Caco-2 (cell line): ENCODE results near the gene LACTB. TPM values are rescaled to one million over a fixed set of nuclear protein-coding genes. Genes with fewer than 3 reads are reported as not detected.
"Not testable (repeated sequence)": the region's sequence is repeated elsewhere in the genome, so short reads cannot be mapped to it uniquely, and the experiment has no call there.

ENCODE experiments used
- BruUV-seq: library from RNA; stranded (reverse); fragments of 400-500 nt; replicated peaks from 2 replicates; lab custom pipeline; 2021; lab: Mats Ljungman, UMichigan
- CTCF ChIA-PET: fragments of 300-600 bp; sonication (Branson Sonifier 250); formaldehyde crosslinking; loops from one replicate; lab custom pipeline; 2022; ENCODE audit warnings: antibody characterized with exemption; lab: Charles Lee
- POLR2A ChIA-PET: fragments of 300-600 bp; sonication (Branson Sonifier 250); formaldehyde crosslinking; loops from one replicate; lab custom pipeline; 2022; ENCODE audit warnings: antibody characterized with exemption; lab: Charles Lee
- DNase-seq, 2 experiments: peaks; one replicate each; pipeline versions ENCODE4 v3.0.0 to v3.0.0-alpha.2; 2020 to 2022
- H3K27me3 ChIP-seq: replicated peaks from 2 replicates; pipeline ENCODE4 v1.6.0; 2011; ENCODE audit warnings: low read length; ENCODE audit not compliant: control insufficient read depth, insufficient read depth
- H3K36me3 ChIP-seq: 2 replicates; pipeline ENCODE4 v1.5.1; 2011; ENCODE audit warnings: low read length; ENCODE audit not compliant: control insufficient read depth, insufficient read depth
- H3K4me1 ChIP-seq: fragments of 250-450 bp; sonication (Bioruptor Pico); 2 replicates; pipeline ENCODE4 v1.5.1; 2020; ENCODE audit warnings: mild to moderate bottlenecking
- H3K4me3 ChIP-seq: 2 replicates; pipeline ENCODE4 v1.5.1; 2011; ENCODE audit warnings: low read depth, mild to moderate bottlenecking, control low read depth, low read length
- H3K9me3 ChIP-seq: fragments of 250-450 bp; sonication (Bioruptor Pico); 2 replicates; pipeline ENCODE4 v1.5.1; 2020; ENCODE audit warnings: mild to moderate bottlenecking, moderate library complexity
- H3K27ac Mint-ChIP-seq: one replicate; pipeline ENCODE4 v1.8.0; 2022; ENCODE audit warnings: mixed read lengths; ENCODE audit not compliant: unreplicated experiment
- H3K27me3 Mint-ChIP-seq: one replicate; pipeline ENCODE4 v1.8.0; 2022; ENCODE audit warnings: mixed read lengths; ENCODE audit not compliant: insufficient read depth, unreplicated experiment
- H3K36me3 Mint-ChIP-seq: one replicate; pipeline ENCODE4 v1.8.0; 2022; ENCODE audit warnings: mild to moderate bottlenecking, mixed read lengths; ENCODE audit not compliant: insufficient read depth, unreplicated experiment
- H3K4me1 Mint-ChIP-seq: one replicate; pipeline ENCODE4 v1.8.0; 2022; ENCODE audit warnings: low read depth, mixed read lengths; ENCODE audit not compliant: unreplicated experiment
- H3K4me3 Mint-ChIP-seq: one replicate; pipeline ENCODE4 v1.8.0; 2022; ENCODE audit warnings: mild to moderate bottlenecking, moderate library complexity, mixed read lengths; ENCODE audit not compliant: unreplicated experiment
- H3K9me3 Mint-ChIP-seq: one replicate; pipeline ENCODE4 v1.8.0; 2022; ENCODE audit warnings: mixed read lengths; ENCODE audit not compliant: unreplicated experiment
- intact Hi-C: fragments of 100-400 bp; cut with micrococcal nuclease; formaldehyde crosslinking; loops from one replicate; pipeline ENCODE4 v1.10.0; 2022; ENCODE audit not compliant: unreplicated experiment
- total RNA-seq: library from RNA; stranded (reverse); gene quantifications from 2 replicates; pipeline ENCODE4 v1.2.3, GENCODE V29; 2022
- TF ChIP-seq, protein P1 (sequence below), 2 experiments: fragments of 200-600 bp in 1 of 2; IDR thresholded peaks; 1 replicate in 1 of 2; 2 replicates in 1 of 2; pipeline versions ENCODE4 v1.5.1 to v1.8.0; 2011 to 2022; ENCODE audit warnings: antibody characterized with exemption in 1 of 2, control low read depth in 1 of 2, inconsistent platforms in 1 of 2, low read depth in 1 of 2, low read length in 1 of 2, mild to moderate bottlenecking in 1 of 2, moderate library complexity in 1 of 2; ENCODE audit not compliant: insufficient read depth in 1 of 2, severe bottlenecking in 1 of 2, unreplicated experiment in 1 of 2

LACTB gene
- total RNA-seq, 1 experiment from 2014 or later = 8.4 TPM

DNA sequence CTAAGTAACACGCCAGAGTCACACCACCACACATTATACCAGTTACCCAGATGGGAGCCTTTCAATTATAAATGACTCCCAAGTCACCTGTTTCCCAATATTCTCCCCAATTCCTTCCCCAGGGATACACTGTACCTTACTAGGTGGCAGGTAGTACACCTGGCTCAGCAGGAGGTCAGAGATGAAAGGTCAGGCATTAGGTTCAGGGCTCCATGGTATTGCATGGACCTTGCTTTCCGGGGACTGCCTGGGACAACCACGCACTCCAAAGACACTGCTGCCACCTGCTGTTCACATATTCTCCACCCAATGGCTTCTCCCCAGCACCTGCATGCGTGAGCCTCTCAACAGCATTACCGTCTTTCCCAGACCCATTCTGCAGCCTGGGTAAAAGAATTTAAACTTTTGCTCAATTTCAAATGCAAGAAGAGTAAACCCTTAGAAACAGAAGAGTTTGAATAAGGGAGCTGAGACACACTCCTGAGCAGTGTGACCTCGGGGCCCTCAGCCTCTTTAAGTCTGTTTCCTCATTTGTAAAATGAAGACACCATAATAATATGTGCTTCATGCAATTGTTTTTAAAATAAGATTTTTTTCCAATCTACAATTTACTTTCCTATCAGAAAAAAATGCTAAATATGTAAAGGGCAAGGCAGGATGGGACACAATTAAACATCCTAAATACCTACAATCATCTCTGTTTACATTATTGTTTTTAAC lies 28.0 kb upstream of the LACTB start:
- H3K4me1 Mint-ChIP-seq = peaks cover 15% of the 10 kb centered on the region
- Histone ChIP-seq H3K27me3 (no peaks in the 10 kb centered on the region), H3K36me3 (no peaks in the 10 kb centered on the region), H3K4me3 (no peak overlapping the region), H3K4me1 (peaks cover 6% of the 10 kb centered on the region), H3K9me3 (no peaks in the 10 kb centered on the region)
- TF ChIP-seq, protein P1, sequence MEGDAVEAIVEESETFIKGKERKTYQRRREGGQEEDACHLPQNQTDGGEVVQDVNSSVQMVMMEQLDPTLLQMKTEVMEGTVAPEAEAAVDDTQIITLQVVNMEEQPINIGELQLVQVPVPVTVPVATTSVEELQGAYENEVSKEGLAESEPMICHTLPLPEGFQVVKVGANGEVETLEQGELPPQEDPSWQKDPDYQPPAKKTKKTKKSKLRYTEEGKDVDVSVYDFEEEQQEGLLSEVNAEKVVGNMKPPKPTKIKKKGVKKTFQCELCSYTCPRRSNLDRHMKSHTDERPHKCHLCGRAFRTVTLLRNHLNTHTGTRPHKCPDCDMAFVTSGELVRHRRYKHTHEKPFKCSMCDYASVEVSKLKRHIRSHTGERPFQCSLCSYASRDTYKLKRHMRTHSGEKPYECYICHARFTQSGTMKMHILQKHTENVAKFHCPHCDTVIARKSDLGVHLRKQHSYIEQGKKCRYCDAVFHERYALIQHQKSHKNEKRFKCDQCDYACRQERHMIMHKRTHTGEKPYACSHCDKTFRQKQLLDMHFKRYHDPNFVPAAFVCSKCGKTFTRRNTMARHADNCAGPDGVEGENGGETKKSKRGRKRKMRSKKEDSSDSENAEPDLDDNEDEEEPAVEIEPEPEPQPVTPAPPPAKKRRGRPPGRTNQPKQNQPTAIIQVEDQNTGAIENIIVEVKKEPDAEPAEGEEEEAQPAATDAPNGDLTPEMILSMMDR (IDR thresholded peaks at IDR 0.05; ENCODE audit: insufficient read depth in 1 of 2, low read depth in 1 of 2, low read length in 1 of 2, severe bottlenecking in 1 of 2, unreplicated experiment in 1 of 2) = peak; percentile 77 to 82
- H3K4me3 Mint-ChIP-seq = no peak overlapping the region
- ChIA-PET POLR2A (interaction anchor here (0.7 to 2.1 kb wide), 2 partner anchors 46 to 249 kb away, joined by 4 to 9 read pairs; no protein-coding TSS in a partner anchor), CTCF (interaction anchor here (0.6 to 1.7 kb wide), 4 partner anchors 46 to 309 kb away, joined by 3 to 17 read pairs (median 6); no protein-coding TSS in a partner anchor)
- H3K9me3 Mint-ChIP-seq = no peaks in the 10 kb centered on the region
- no TSS peak for BruUV-seq
- no peak overlapping the region for H3K27ac Mint-ChIP-seq
- no peaks in the 10 kb centered on the region for H3K27me3 Mint-ChIP-seq
- peak; percentile 86 to 88 for DNase-seq
- H3K36me3 Mint-ChIP-seq = no peaks in the 10 kb centered on the region
- intact Hi-C loops = loop anchor here (1.0 to 10.0 kb wide), 4 partner anchors 19 to 311 kb away; no protein-coding TSS in a partner anchor

GRCh38 chr15:63094495-63094931 lies 27.1 kb upstream of the LACTB start:
- Histone ChIP-seq H3K4me3 (no peak overlapping the region), H3K4me1 (peaks cover 6% of the 10 kb centered on the region), H3K9me3 (no peaks in the 10 kb centered on the region), H3K36me3 (no peaks in the 10 kb centered on the region), H3K27me3 (no peaks in the 10 kb centered on the region)
- H3K4me3 Mint-ChIP-seq = no peak overlapping the region
- no peaks in the 10 kb centered on the region for H3K9me3 Mint-ChIP-seq
- no peaks in the 10 kb centered on the region for H3K27me3 Mint-ChIP-seq
- DNase-seq = no peak
- H3K4me1 Mint-ChIP-seq = peaks cover 10% of the 10 kb centered on the region
- no peak overlapping the region for H3K27ac Mint-ChIP-seq
- ChIA-PET CTCF (interaction anchor here (0.8 to 1.3 kb wide), 2 partner anchors 47 to 49 kb away, joined by 3 to 9 read pairs; no protein-coding TSS in a partner anchor), POLR2A (interaction anchor here (2.1 kb wide), 1 partner anchor 46 kb away, joined by 9 read pairs; no protein-coding TSS in a partner anchor)
- BruUV-seq = no TSS peak
- no peaks in the 10 kb centered on the region for H3K36me3 Mint-ChIP-seq
- TF ChIP-seq, protein P1 (IDR thresholded peaks at IDR 0.05; ENCODE audit: insufficient read depth in 1 of 2, low read depth in 1 of 2, low read length in 1 of 2, severe bottlenecking in 1 of 2, unreplicated experiment in 1 of 2) = no peak
- intact Hi-C loops = loop anchor here (10.0 kb wide), 1 partner anchor 250 kb away; no protein-coding TSS in a partner anchor

- no peak overlapping the region for H3K4me3 ChIP-seq
Measured at GRCh38 chr15:63096178-63096577, 25.5 kb upstream of the LACTB start.

GRCh38 chr15:63098901-63099300 lies 22.8 kb upstream of the LACTB start:
- H3K9me3 Mint-ChIP-seq, H3K4me3 Mint-ChIP-seq, CTCF ChIA-PET, H3K27me3 Mint-ChIP-seq, H3K27me3 ChIP-seq, H3K4me1 ChIP-seq, H3K36me3 ChIP-seq, H3K4me1 Mint-ChIP-seq, H3K9me3 ChIP-seq, H3K4me3 ChIP-seq, POLR2A ChIA-PET, BruUV-seq, H3K36me3 Mint-ChIP-seq, DNase-seq, H3K27ac Mint-ChIP-seq: not testable (repeated sequence)
- intact Hi-C loops = loop anchor here (10.0 kb wide), 1 partner anchor 254 kb away; no protein-coding TSS in a partner anchor

More at GRCh38 chr15:63096178-63096577, 25.5 kb upstream of the LACTB start:
- ChIA-PET POLR2A (no interaction called here), CTCF (no interaction called here)
- Mint-ChIP-seq H3K9me3 (no peaks in the 10 kb centered on the region), H3K4me3 (no peak overlapping the region), H3K36me3 (no peaks in the 10 kb centered on the region), H3K27ac (no peak overlapping the region), H3K27me3 (no peaks in the 10 kb centered on the region), H3K4me1 (peaks cover 6% of the 10 kb centered on the region)
- DNase-seq = no peak
- Histone ChIP-seq H3K4me1 (peaks cover 6% of the 10 kb centered on the region), H3K9me3 (no peaks in the 10 kb centered on the region), H3K27me3 (no peaks in the 10 kb centered on the region), H3K36me3 (no peaks in the 10 kb centered on the region)
- intact Hi-C loops = loop anchor here (10.0 kb wide), 1 partner anchor 251 kb away; no protein-coding TSS in a partner anchor
- TF ChIP-seq, protein P1 (IDR thresholded peaks at IDR 0.05; ENCODE audit: insufficient read depth in 1 of 2, low read depth in 1 of 2, low read length in 1 of 2, severe bottlenecking in 1 of 2, unreplicated experiment in 1 of 2) = no peak
- BruUV-seq = no TSS peak
